ENCODE results near the gene NR6A1.

The NR6A1 gene

GRCh38 chr9:124680049-124680448 lies 91.1 kb downstream of the NR6A1 start:
- no peaks in the 10 kb centered on the region for H3K27me3 ChIP-seq (ENCODE audit: control insufficient read depth, insufficient read depth, low read length)
- no peaks in the 10 kb centered on the region for H3K79me2 ChIP-seq
- no peak overlapping the region for H3K4me3 ChIP-seq (ENCODE audit: low read depth, low read length)
- H3K4me1 ChIP-seq = no peaks in the 10 kb centered on the region
- H3K9ac ChIP-seq = no peak overlapping the region
- H3K27ac ChIP-seq = no peak overlapping the region
- H3K36me3 ChIP-seq (ENCODE audit: control insufficient read depth, insufficient read depth, low read length) = no peaks in the 10 kb centered on the region
- no peak for TF ChIP-seq CTCF (IDR thresholded peaks at IDR 0.05)
- no peaks in the 10 kb centered on the region for H3K9me3 ChIP-seq (ENCODE audit: control insufficient read depth, low read length)
- H3K4me2 ChIP-seq (ENCODE audit: low read length) = no peak overlapping the region
- H2AFZ ChIP-seq = no peak overlapping the region

GRCh38 chr9:124676159-124676551 lies 95.0 kb downstream of the NR6A1 start:
- no peak overlapping the region for H3K4me2 ChIP-seq (ENCODE audit: low read length)
- no peaks in the 10 kb centered on the region for H3K4me1 ChIP-seq
- no peak overlapping the region for H3K4me3 ChIP-seq (ENCODE audit: low read depth, low read length)
- no peak overlapping the region for H3K9ac ChIP-seq
- no peaks in the 10 kb centered on the region for H3K27me3 ChIP-seq (ENCODE audit: control insufficient read depth, insufficient read depth, low read length)
- no peaks in the 10 kb centered on the region for H3K9me3 ChIP-seq (ENCODE audit: control insufficient read depth, low read length)
- no peak for TF ChIP-seq CTCF (IDR thresholded peaks at IDR 0.05)
- no peaks in the 10 kb centered on the region for H3K36me3 ChIP-seq (ENCODE audit: control insufficient read depth, insufficient read depth, low read length)
- H3K27ac ChIP-seq = no peak overlapping the region
- H2AFZ ChIP-seq = no peak overlapping the region
- no peaks in the 10 kb centered on the region for H3K79me2 ChIP-seq

- Histone ChIP-seq H3K27me3 (ENCODE audit: control insufficient read depth, insufficient read depth, low read length) (no peaks in the 10 kb centered on the region), H3K9me3 (ENCODE audit: control insufficient read depth, low read length) (no peaks in the 10 kb centered on the region), H3K27ac (no peak overlapping the region), H3K4me3 (ENCODE audit: low read depth, low read length) (no peak overlapping the region), H2AFZ (no peak overlapping the region), H3K79me2 (no peaks in the 10 kb centered on the region), H3K4me2 (ENCODE audit: low read length) (no peak overlapping the region), H3K9ac (no peak overlapping the region), H3K36me3 (ENCODE audit: control insufficient read depth, insufficient read depth, low read length) (no peaks in the 10 kb centered on the region), H3K4me1 (no peaks in the 10 kb centered on the region)
- TF ChIP-seq CTCF (IDR thresholded peaks at IDR 0.05) = no peak
These were observed 95.6 kb downstream of the NR6A1 start for GRCh38 chr9:124675261-124676158.

GRCh38 chr9:124674651-124675050 lies 96.5 kb downstream of the NR6A1 start:
- H3K4me3 ChIP-seq (ENCODE audit: low read depth, low read length) = no peak overlapping the region
- H2AFZ ChIP-seq = no peak overlapping the region
- H3K9me3 ChIP-seq (ENCODE audit: control insufficient read depth, low read length) = no peaks in the 10 kb centered on the region
- H3K36me3 ChIP-seq (ENCODE audit: control insufficient read depth, insufficient read depth, low read length) = no peaks in the 10 kb centered on the region
- H3K4me2 ChIP-seq (ENCODE audit: low read length) = no peak overlapping the region
- H3K79me2 ChIP-seq = no peaks in the 10 kb centered on the region
- no peak overlapping the region for H3K27ac ChIP-seq
- no peak overlapping the region for H3K9ac ChIP-seq
- TF ChIP-seq CTCF (IDR thresholded peaks at IDR 0.05) = no peak
- no peaks in the 10 kb centered on the region for H3K27me3 ChIP-seq (ENCODE audit: control insufficient read depth, insufficient read depth, low read length)
- no peaks in the 10 kb centered on the region for H3K4me1 ChIP-seq

GRCh38 chr9:124673063-124673462 lies 98.0 kb downstream of the NR6A1 start:
- Histone ChIP-seq H3K79me2 (no peaks in the 10 kb centered on the region), H3K36me3 (ENCODE audit: control insufficient read depth, insufficient read depth, low read length) (no peaks in the 10 kb centered on the region), H3K4me1 (no peaks in the 10 kb centered on the region), H3K4me3 (ENCODE audit: low read depth, low read length) (no peak overlapping the region), H3K9ac (no peak overlapping the region), H2AFZ (no peak overlapping the region), H3K27ac (no peak overlapping the region), H3K4me2 (ENCODE audit: low read length) (no peak overlapping the region), H3K9me3 (ENCODE audit: control insufficient read depth, low read length) (no peaks in the 10 kb centered on the region), H3K27me3 (ENCODE audit: control insufficient read depth, insufficient read depth, low read length) (no peaks in the 10 kb centered on the region)
- TF ChIP-seq CTCF (IDR thresholded peaks at IDR 0.05) = no peak

Data from parathyroid adenoma (tissue), 2 donors.